Adipocyte (in vitro differentiated cells): ENCODE measurements around the gene CDH23.

Experiments
- DNase-seq: peaks from one replicate; pipeline ENCODE4 v3.0.0-alpha.2; 2015; ENCODE audit warnings: low read depth
- H3K27me3 ChIP-seq: replicated peaks from 2 replicates; pipeline ENCODE4 v1.7.0; 2013; ENCODE audit warnings: mild to moderate bottlenecking, low read length, moderate library complexity; ENCODE audit not compliant: control insufficient read depth, insufficient read depth
- H3K36me3 ChIP-seq: 2 replicates; pipeline ENCODE4 v1.7.0; 2013; ENCODE audit warnings: low read length, mild to moderate bottlenecking, moderate library complexity; ENCODE audit not compliant: control insufficient read depth, insufficient read depth, severe bottlenecking
- H3K4me1 ChIP-seq: 2 replicates; pipeline ENCODE4 v1.7.0; 2013; ENCODE audit warnings: mild to moderate bottlenecking, low read length, moderate library complexity; ENCODE audit not compliant: control insufficient read depth, insufficient read depth
- H3K4me3 ChIP-seq: 2 replicates; pipeline ENCODE4 v1.7.0; 2013; ENCODE audit warnings: mild to moderate bottlenecking, low read length, moderate library complexity
- H3K9ac ChIP-seq: 2 replicates; pipeline ENCODE4 v1.7.0; 2013; ENCODE audit warnings: mild to moderate bottlenecking, low read length, moderate library complexity
- H3K9me3 ChIP-seq: 2 replicates; pipeline ENCODE4 v1.7.0; 2013; ENCODE audit warnings: mild to moderate bottlenecking, low read length, moderate library complexity; ENCODE audit not compliant: control insufficient read depth

The CDH23 gene

GRCh38 chr10:71629131-71629530 is 232.4 kb downstream of the CDH23 start:
- H3K9ac ChIP-seq = no peak overlapping the region
- no peaks in the 10 kb centered on the region for H3K36me3 ChIP-seq
- no peak overlapping the region for H3K4me3 ChIP-seq
- peaks cover 35% of the 10 kb centered on the region for H3K27me3 ChIP-seq
- H3K9me3 ChIP-seq = no peaks in the 10 kb centered on the region
- DNase-seq = no peak
- H3K4me1 ChIP-seq = no peaks in the 10 kb centered on the region

GRCh38 chr10:71630168-71630567 is 233.4 kb downstream of the CDH23 start:
- no peak overlapping the region for H3K9ac ChIP-seq
- H3K9me3 ChIP-seq = no peaks in the 10 kb centered on the region
- peaks cover 3% of the 10 kb centered on the region for H3K4me1 ChIP-seq
- no peaks in the 10 kb centered on the region for H3K36me3 ChIP-seq
- H3K4me3 ChIP-seq = no peak overlapping the region
- no peak for DNase-seq
- H3K27me3 ChIP-seq = peaks cover 46% of the 10 kb centered on the region

GRCh38 chr10:71631007-71631861 is 234.5 kb downstream of the CDH23 start:
- peaks cover 54% of the 10 kb centered on the region for H3K27me3 ChIP-seq

GRCh38 chr10:71632200-71632820 is 235.6 kb downstream of the CDH23 start:
- Histone ChIP-seq H3K9me3 (no peaks in the 10 kb centered on the region), H3K27me3 (peaks cover 63% of the 10 kb centered on the region), H3K9ac (no peak overlapping the region), H3K36me3 (no peaks in the 10 kb centered on the region), H3K4me1 (peaks cover 3% of the 10 kb centered on the region), H3K4me3 (no peak overlapping the region)
- DNase-seq = no peak

More at GRCh38 chr10:71631007-71631861, 234.5 kb downstream of the CDH23 start:
- no peak for DNase-seq
- H3K4me3 ChIP-seq = no peak overlapping the region
- H3K4me1 ChIP-seq = peaks cover 3% of the 10 kb centered on the region
- no peak overlapping the region for H3K9ac ChIP-seq
- no peaks in the 10 kb centered on the region for H3K36me3 ChIP-seq
- H3K9me3 ChIP-seq = no peaks in the 10 kb centered on the region

GRCh38 chr10:71632896-71633600 is 236.3 kb downstream of the CDH23 start:
- peaks cover 57% of the 10 kb centered on the region for H3K27me3 ChIP-seq
- H3K4me1 ChIP-seq = peaks cover 6% of the 10 kb centered on the region
- H3K9ac ChIP-seq = no peak overlapping the region
- no peak for DNase-seq
- H3K9me3 ChIP-seq = no peaks in the 10 kb centered on the region
- H3K4me3 ChIP-seq = no peak overlapping the region
- no peaks in the 10 kb centered on the region for H3K36me3 ChIP-seq

- Histone ChIP-seq H3K4me1 (peaks cover 10% of the 10 kb centered on the region), H3K36me3 (no peaks in the 10 kb centered on the region), H3K27me3 (peaks cover 60% of the 10 kb centered on the region), H3K4me3 (no peak overlapping the region), H3K9ac (no peak overlapping the region), H3K9me3 (no peaks in the 10 kb centered on the region)
- no peak for DNase-seq
Measured at GRCh38 chr10:71633920-71634319, 237.2 kb downstream of the CDH23 start.

GRCh38 chr10:71634531-71635164 is 237.9 kb downstream of the CDH23 start:
- Histone ChIP-seq H3K9me3 (no peaks in the 10 kb centered on the region), H3K4me3 (no peak overlapping the region), H3K4me1 (peaks cover 10% of the 10 kb centered on the region), H3K27me3 (peaks cover 62% of the 10 kb centered on the region), H3K9ac (no peak overlapping the region), H3K36me3 (no peaks in the 10 kb centered on the region)
- DNase-seq = no peak

- Histone ChIP-seq H3K4me1 (peaks cover 10% of the 10 kb centered on the region), H3K36me3 (no peaks in the 10 kb centered on the region), H3K9ac (no peak overlapping the region), H3K4me3 (no peak overlapping the region), H3K27me3 (peaks cover 68% of the 10 kb centered on the region), H3K9me3 (no peaks in the 10 kb centered on the region)
- no peak for DNase-seq
Measured at GRCh38 chr10:71635251-71635866, 238.6 kb downstream of the CDH23 start.

GRCh38 chr10:71635867-71636266 is 239.1 kb downstream of the CDH23 start:
- Histone ChIP-seq H3K4me3 (no peak overlapping the region), H3K9ac (no peak overlapping the region), H3K36me3 (no peaks in the 10 kb centered on the region), H3K9me3 (no peaks in the 10 kb centered on the region), H3K27me3 (peaks cover 68% of the 10 kb centered on the region), H3K4me1 (peaks cover 10% of the 10 kb centered on the region)
- DNase-seq = no peak

GRCh38 chr10:71636588-71636987 is 239.9 kb downstream of the CDH23 start:
- H3K9ac ChIP-seq = no peak overlapping the region
- no peaks in the 10 kb centered on the region for H3K36me3 ChIP-seq
- peaks cover 68% of the 10 kb centered on the region for H3K27me3 ChIP-seq
- no peak overlapping the region for H3K4me3 ChIP-seq
- no peak for DNase-seq
- peaks cover 10% of the 10 kb centered on the region for H3K4me1 ChIP-seq
- H3K9me3 ChIP-seq = no peaks in the 10 kb centered on the region
